Neural cell (in vitro differentiated cells): ENCODE results near the gene PRKCE. TPM values are rescaled to one million over a fixed set of nuclear protein-coding genes. Genes with fewer than 3 reads are reported as not detected.

ENCODE experiments used
- H2AFZ ChIP-seq: fragments of 200-600, 300-800 bp; sonication (generic), shearing (Covaris generic); 2 replicates; pipeline ENCODE4 v1.6.0; 2014; ENCODE audit warnings: low read depth, mild to moderate bottlenecking, antibody characterized with exemption, low read length, moderate library complexity
- H3F3A ChIP-seq: fragments of 200-600 bp; shearing (Covaris generic); 2 replicates; pipeline ENCODE4 v1.6.1; 2016; ENCODE audit warnings: mild to moderate bottlenecking, moderate library complexity, mixed read lengths, antibody characterized with exemption, low read length; ENCODE audit not compliant: insufficient read depth, poor library complexity, severe bottlenecking
- H3K27ac ChIP-seq: fragments of 200-600, 300-800 bp; sonication (generic), shearing (Covaris generic); 2 replicates; pipeline ENCODE4 v1.5.1; 2014; ENCODE audit warnings: mild to moderate bottlenecking, low read length, moderate library complexity
- H3K27me3 ChIP-seq: fragments of 300-800, 200-600 bp; sonication (generic), shearing (Covaris generic); 2 replicates; pipeline ENCODE4 v1.6.0; 2014; ENCODE audit warnings: mild to moderate bottlenecking, low read depth, low read length, moderate library complexity; ENCODE audit not compliant: insufficient read depth
- H3K36me3 ChIP-seq: fragments of 300-800, 200-600 bp; sonication (generic), shearing (Covaris generic); 2 replicates; pipeline ENCODE4 v1.5.1; 2014; ENCODE audit warnings: mild to moderate bottlenecking, antibody characterized with exemption, low read length, moderate library complexity; ENCODE audit not compliant: insufficient read depth
- H3K4me2 ChIP-seq: fragments of 300-800, 200-600 bp; sonication (generic), shearing (Covaris generic); 2 replicates; pipeline ENCODE4 v1.6.0; 2014; ENCODE audit warnings: mild to moderate bottlenecking, low read length
- H3K4me3 ChIP-seq: fragments of 300-800, 200-600 bp; sonication (generic), shearing (Covaris generic); 2 replicates; pipeline ENCODE4 v1.5.1; 2014; ENCODE audit warnings: mild to moderate bottlenecking, low read length, moderate library complexity
- H3K79me2 ChIP-seq: fragments of 200-600 bp; shearing (Covaris generic); replicated peaks from 2 replicates; pipeline ENCODE4 v1.6.0; 2014; ENCODE audit warnings: mild to moderate bottlenecking, low read length, moderate library complexity; ENCODE audit not compliant: insufficient read depth
- H3K9ac ChIP-seq: fragments of 300-800, 200-600 bp; sonication (generic), shearing (Covaris generic); 2 replicates; pipeline ENCODE4 v1.6.1; 2016; ENCODE audit warnings: mild to moderate bottlenecking, low read length, mixed read lengths
- H3K9me2 ChIP-seq: fragments of 200-600 bp; shearing (Covaris generic); 2 replicates; pipeline ENCODE4 v1.6.1; 2016; ENCODE audit warnings: mild to moderate bottlenecking, low read length, mixed read lengths; ENCODE audit not compliant: insufficient read depth
- H3K9me3 ChIP-seq: fragments of 200-600, 300-800 bp; sonication (generic), shearing (Covaris generic); 2 replicates; pipeline ENCODE4 v1.6.1; 2016; ENCODE audit warnings: mild to moderate bottlenecking, mixed run types, low read length, moderate library complexity, mixed read lengths
- H4K20me1 ChIP-seq: fragments of 200-600 bp; shearing (Covaris generic); 2 replicates; pipeline ENCODE4 v1.6.1; 2016; ENCODE audit warnings: mild to moderate bottlenecking, mixed run types; ENCODE audit not compliant: insufficient read depth
- CTCF ChIP-seq: fragments of 450-650 bp; IDR thresholded peaks from 2 replicates; pipeline ENCODE4 v1.5.1; 2014; ENCODE audit warnings: antibody characterized with exemption, mild to moderate bottlenecking, moderate library complexity; ENCODE audit not compliant: poor library complexity, severe bottlenecking
- EP300 ChIP-seq: fragments of 450-650 bp; conservative IDR thresholded peaks from 2 replicates; pipeline ENCODE4 v1.6.1; 2014; ENCODE audit warnings: antibody characterized with exemption, mild to moderate bottlenecking, moderate library complexity; ENCODE audit not compliant: poor library complexity, severe bottlenecking
- EZH2 ChIP-seq: fragments of 200-600, 300-800 bp; shearing (Covaris generic), sonication (generic); IDR thresholded peaks from 2 replicates; pipeline ENCODE4 v1.6.1; 2014; ENCODE audit warnings: antibody characterized with exemption, low read length, borderline replicate concordance, mild to moderate bottlenecking; ENCODE audit not compliant: insufficient read depth, poor library complexity, severe bottlenecking
- MXI1 ChIP-seq: fragments of 450-650 bp; conservative IDR thresholded peaks from 2 replicates; pipeline ENCODE4 v1.6.1; 2014; ENCODE audit warnings: antibody characterized with exemption, mild to moderate bottlenecking; ENCODE audit not compliant: poor library complexity, severe bottlenecking
- POLR2AphosphoS5 ChIP-seq: IDR thresholded peaks from 2 replicates; pipeline ENCODE4 v1.6.1; 2012
- RAD21 ChIP-seq: fragments of 450-650 bp; conservative IDR thresholded peaks from 2 replicates; pipeline ENCODE4 v1.6.1; 2014; ENCODE audit warnings: antibody characterized with exemption, mild to moderate bottlenecking, moderate library complexity
- REST ChIP-seq: IDR thresholded peaks from 2 replicates; pipeline ENCODE4 v1.6.1; 2012; ENCODE audit warnings: borderline replicate concordance
- SMC3 ChIP-seq: fragments of 450-650 bp; conservative IDR thresholded peaks from 2 replicates; pipeline ENCODE4 v1.6.1; 2014; ENCODE audit warnings: antibody characterized with exemption, mild to moderate bottlenecking, moderate library complexity; ENCODE audit not compliant: poor library complexity
- TAF1 ChIP-seq: IDR thresholded peaks from 2 replicates; pipeline ENCODE4 v1.6.1; 2012; ENCODE audit warnings: low read depth
- polyA plus RNA-seq: library from polyadenylated mRNA; depleted of rRNA; stranded (reverse); fragments of >200 nt; gene quantifications from 2 replicates; pipeline ENCODE4 v1.2.3, GENCODE V29; 2014

Gene PRKCE
- polyA plus RNA-seq, 1 donor from 2014 or later = 5.4 TPM

GRCh38 chr2:46094689-46095088 lies 443.2 kb downstream of the PRKCE start:
- no peak overlapping the region for H3K9ac ChIP-seq
- H3K4me3 ChIP-seq = no peak overlapping the region
- H3K9me3 ChIP-seq = no peaks in the 10 kb centered on the region
- no peaks in the 10 kb centered on the region for H3K36me3 ChIP-seq
- H4K20me1 ChIP-seq = no peaks in the 10 kb centered on the region
- H2AFZ ChIP-seq = no peak overlapping the region
- no peak overlapping the region for H3K27ac ChIP-seq
- H3K27me3 ChIP-seq = no peaks in the 10 kb centered on the region
- H3K9me2 ChIP-seq = no peaks in the 10 kb centered on the region
- no peak overlapping the region for H3K4me2 ChIP-seq
- TF ChIP-seq CTCF = no peak
- H3F3A ChIP-seq = no peaks in the 10 kb centered on the region
- no peaks in the 10 kb centered on the region for H3K79me2 ChIP-seq

- H3K36me3 ChIP-seq = no peaks in the 10 kb centered on the region
- TF ChIP-seq EZH2 = no peak
- no peak overlapping the region for H3K4me3 ChIP-seq
- H3K9ac ChIP-seq = no peak overlapping the region
- no peaks in the 10 kb centered on the region for H4K20me1 ChIP-seq
- no peak overlapping the region for H3K4me2 ChIP-seq
- no peaks in the 10 kb centered on the region for H3K27me3 ChIP-seq
- H3K27ac ChIP-seq = no peak overlapping the region
- H3K9me2 ChIP-seq = no peaks in the 10 kb centered on the region
- no peaks in the 10 kb centered on the region for H3F3A ChIP-seq
- no peak overlapping the region for H2AFZ ChIP-seq
- H3K79me2 ChIP-seq = no peaks in the 10 kb centered on the region
- H3K9me3 ChIP-seq = no peaks in the 10 kb centered on the region
Observed at GRCh38 chr2:46095830-46096229, 444.4 kb downstream of the PRKCE start.

- Histone ChIP-seq H3K9me2 (no peaks in the 10 kb centered on the region), H3K9me3 (no peaks in the 10 kb centered on the region), H4K20me1 (no peaks in the 10 kb centered on the region), H3K27ac (no peak overlapping the region), H3K4me3 (no peak overlapping the region), H3K27me3 (no peaks in the 10 kb centered on the region), H3K9ac (no peak overlapping the region), H3F3A (no peaks in the 10 kb centered on the region), H3K36me3 (no peaks in the 10 kb centered on the region), H3K4me2 (no peak overlapping the region), H2AFZ (no peak overlapping the region), H3K79me2 (no peaks in the 10 kb centered on the region)
- TF ChIP-seq EZH2 (no peak), TAF1 (no peak), MXI1 (no peak), REST (no peak), CTCF (no peak), POLR2AphosphoS5 (no peak), SMC3 (no peak), RAD21 (no peak), EP300 (no peak)
Observed at GRCh38 chr2:46096260-46096659, 444.8 kb downstream of the PRKCE start.
